IMR-90 (cell line): ENCODE measurements around the gene TAC4. TPM values are rescaled to one million over a fixed set of nuclear protein-coding genes. Genes with fewer than 3 reads are reported as not detected.
A peak's percentile ranks its signal among the peaks of the same experiment; 100 is the strongest.

Source experiments
- ATAC-seq: fragments of 200-7000 bp; cut with Tn5 transposase; 2 replicates; pipeline ENCODE4 v1.9.1; 2020; ENCODE audit warnings: low read depth, mild to moderate bottlenecking, moderate library complexity
- BruUV-seq: library from RNA; stranded (reverse); fragments of 400-500 nt; replicated peaks from 2 replicates; lab custom pipeline; 2021; lab: Mats Ljungman, UMichigan
- CTCF ChIA-PET: fragments of 300-600 bp; formaldehyde crosslinking; extraction: SDS; loops from one replicate; lab custom pipeline; 2021; ENCODE audit warnings: antibody characterized with exemption; lab: Yijun Ruan, JAX
- POLR2A ChIA-PET: fragments of 300-600 bp; sonication (Branson Sonifier 250); formaldehyde crosslinking; loops from one replicate; lab custom pipeline; 2022; ENCODE audit warnings: antibody characterized with exemption; ENCODE audit not compliant: unreplicated experiment; lab: Charles Lee
- DNase-seq: peaks from one replicate; pipeline ENCODE4 v3.0.0; 2013
- H2AFZ ChIP-seq: replicated peaks from 2 replicates; pipeline ENCODE3; 2013; ENCODE audit warnings: low read length, mild to moderate bottlenecking; ENCODE audit not compliant: poor library complexity
- H2AK5ac ChIP-seq: 2 replicates; pipeline ENCODE4 v1.6.1; 2013; ENCODE audit warnings: low read depth, low read length, inconsistent platforms
- H2AK9ac ChIP-seq: replicated peaks from 2 replicates; pipeline ENCODE3; 2013; ENCODE audit warnings: mild to moderate bottlenecking, low read depth, low read length, moderate library complexity; ENCODE audit not compliant: poor library complexity
- H2BK120ac ChIP-seq: 2 replicates; pipeline ENCODE4 v1.6.1; 2013; ENCODE audit warnings: low read depth, low read length, inconsistent platforms
- H2BK15ac ChIP-seq: 3 replicates; pipeline ENCODE4 v1.6.1; 2013; ENCODE audit warnings: low read depth, low read length, inconsistent platforms
- H2BK20ac ChIP-seq: 2 replicates; pipeline ENCODE4 v1.6.1; 2013; ENCODE audit warnings: low read depth, mild to moderate bottlenecking, inconsistent platforms, low read length, moderate library complexity
- H2BK5ac ChIP-seq: 2 replicates; pipeline ENCODE4 v1.6.1; 2013; ENCODE audit warnings: mild to moderate bottlenecking, low read depth, low read length, inconsistent platforms; ENCODE audit not compliant: poor library complexity, severe bottlenecking
- H3K14ac ChIP-seq: replicated peaks from 2 replicates; pipeline ENCODE4 v1.6.1; 2013; ENCODE audit warnings: low read depth, low read length, inconsistent platforms
- H3K18ac ChIP-seq: 2 replicates; pipeline ENCODE4 v1.6.1; 2013; ENCODE audit warnings: low read depth, low read length, control low read depth
- H3K23ac ChIP-seq: 2 replicates; pipeline ENCODE4 v1.6.1; 2013; ENCODE audit warnings: low read depth, low read length, inconsistent platforms
- H3K27ac ChIP-seq: 2 replicates; pipeline ENCODE4 v1.5.1; 2013; ENCODE audit warnings: mild to moderate bottlenecking, control low read depth, low read length; ENCODE audit not compliant: insufficient read depth
- H3K27me3 ChIP-seq: 2 replicates; pipeline ENCODE4 v1.6.1; 2013; ENCODE audit warnings: low read length; ENCODE audit not compliant: control insufficient read depth, insufficient read depth
- H3K36me3 ChIP-seq: 2 replicates; pipeline ENCODE4 v1.6.1; 2013; ENCODE audit warnings: low read length, mixed read lengths; ENCODE audit not compliant: control insufficient read depth, insufficient read depth
- H3K4ac ChIP-seq: 2 replicates; pipeline ENCODE4 v1.6.1; 2013; ENCODE audit warnings: low read depth, low read length, inconsistent platforms
- H3K4me1 ChIP-seq: 2 replicates; pipeline ENCODE4 v1.6.1; 2013; ENCODE audit warnings: low read length, mixed read lengths; ENCODE audit not compliant: control insufficient read depth, insufficient read depth
- H3K4me2 ChIP-seq: 2 replicates; pipeline ENCODE4 v1.6.1; 2013; ENCODE audit warnings: low read depth, mild to moderate bottlenecking, control low read depth, low read length, moderate library complexity
- H3K4me3 ChIP-seq: 2 replicates; pipeline ENCODE4 v1.5.1; 2013; ENCODE audit warnings: low read depth, mild to moderate bottlenecking, control low read depth, low read length, moderate library complexity; ENCODE audit not compliant: insufficient read depth
- H3K56ac ChIP-seq: 2 replicates; pipeline ENCODE4 v1.6.1; 2013; ENCODE audit warnings: low read length, inconsistent platforms; ENCODE audit not compliant: insufficient read depth; ENCODE audit errors: extremely low read depth
- H3K79me1 ChIP-seq, 2 experiments: 2 replicates each; pipeline ENCODE4 v1.6.1; 2013; ENCODE audit warnings: low read length in 2 of 2, inconsistent platforms in 1 of 2, low read depth in 1 of 2
- H3K9ac ChIP-seq: 2 replicates; pipeline ENCODE4 v1.6.1; 2013; ENCODE audit warnings: low read depth, low read length, control low read depth
- H3K9me1 ChIP-seq: 2 replicates; pipeline ENCODE4 v1.6.1; 2013; ENCODE audit warnings: low read length, inconsistent platforms; ENCODE audit not compliant: insufficient read depth
- H3K9me3 ChIP-seq: 2 replicates; pipeline ENCODE4 v1.6.1; 2013; ENCODE audit warnings: low read length; ENCODE audit not compliant: control insufficient read depth, insufficient read depth
- H4K20me1 ChIP-seq: 2 replicates; pipeline ENCODE4 v1.6.1; 2013; ENCODE audit warnings: low read length, inconsistent platforms; ENCODE audit not compliant: insufficient read depth
- H4K5ac ChIP-seq: 2 replicates; pipeline ENCODE4 v1.6.1; 2013; ENCODE audit warnings: mild to moderate bottlenecking, low read depth, low read length, control low read depth
- H4K8ac ChIP-seq, 2 experiments: 2 replicates each; pipeline ENCODE4 v1.6.1; 2013; ENCODE audit warnings: low read depth in 2 of 2, low read length in 2 of 2, control low read depth in 1 of 2, inconsistent platforms in 1 of 2
- H4K91ac ChIP-seq: 2 replicates; pipeline ENCODE4 v1.6.1; 2013; ENCODE audit warnings: low read depth, low read length, inconsistent platforms; ENCODE audit not compliant: insufficient read depth
- BHLHE40 ChIP-seq: fragments of 150-350 bp; IDR thresholded peaks from 2 replicates; pipeline ENCODE4 v1.6.1; 2016; ENCODE audit warnings: mild to moderate bottlenecking, low read depth, low read length
- CEBPB ChIP-seq: IDR thresholded peaks from 2 replicates; pipeline ENCODE4 v1.6.1; 2012; ENCODE audit warnings: low read depth, low read length, improper control_type of control experiment
- CHD1 ChIP-seq: IDR thresholded peaks from 2 replicates; pipeline ENCODE4 v1.6.1; 2012; ENCODE audit warnings: low read depth, low read length, improper control_type of control experiment
- CTCF ChIP-seq: conservative IDR thresholded peaks from 2 replicates; pipeline ENCODE4 v1.5.1; 2012; ENCODE audit warnings: mild to moderate bottlenecking, low read depth, low read length, improper control_type of control experiment
- ELK1 ChIP-seq: fragments of 150-350 bp; IDR thresholded peaks from 2 replicates; pipeline ENCODE4 v1.6.1; 2016; ENCODE audit warnings: low read depth, mild to moderate bottlenecking, low read length, moderate library complexity, borderline replicate concordance
- MAFK ChIP-seq: IDR thresholded peaks from 2 replicates; pipeline ENCODE4 v1.6.1; 2012; ENCODE audit warnings: low read depth, low read length, improper control_type of control experiment
- MAZ ChIP-seq: IDR thresholded peaks from 2 replicates; pipeline ENCODE4 v1.6.1; 2012; ENCODE audit warnings: low read depth, mild to moderate bottlenecking, low read length, improper control_type of control experiment, moderate library complexity, borderline replicate concordance
- MXI1 ChIP-seq: IDR thresholded peaks from 2 replicates; pipeline ENCODE4 v1.6.1; 2012; ENCODE audit warnings: low read depth, mild to moderate bottlenecking, low read length, moderate library complexity, borderline replicate concordance
- NFE2L2 ChIP-seq: fragments of 150-350 bp; IDR thresholded peaks from 2 replicates; pipeline ENCODE4 v1.6.1; 2016; ENCODE audit warnings: low read depth, mild to moderate bottlenecking, low read length
- POLR2A ChIP-seq: IDR thresholded peaks from 2 replicates; pipeline ENCODE4 v1.6.1; 2012; ENCODE audit warnings: mild to moderate bottlenecking, low read depth, low read length
- RCOR1 ChIP-seq: IDR thresholded peaks from 2 replicates; pipeline ENCODE4 v1.6.1; 2012; ENCODE audit warnings: mild to moderate bottlenecking, low read length, improper control_type of control experiment; ENCODE audit not compliant: insufficient replicate concordance
- SMC3 ChIP-seq: fragments of 150-350 bp; IDR thresholded peaks from 2 replicates; pipeline ENCODE4 v1.6.1; 2016; ENCODE audit warnings: low read depth, mild to moderate bottlenecking, antibody characterized with exemption, low read length, moderate library complexity
- USF2 ChIP-seq: fragments of 150-350 bp; IDR thresholded peaks from 2 replicates; pipeline ENCODE4 v1.6.1; 2017; ENCODE audit warnings: mild to moderate bottlenecking, antibody characterized with exemption, low read length, low read depth
- WGBS, 2 experiments: methylation state at CpG; one replicate each; pipeline versions ENCODE4 v1.1.5 to v1.1.7; 2013; ENCODE audit warnings: missing lambda C conversion rate in 2 of 2; ENCODE audit not compliant: insufficient read length in 1 of 2; ENCODE audit errors: extremely low coverage in 2 of 2; 5-methylcytosine and 5-hydroxymethylcytosine counted together
- dilution Hi-C: fragments of 300-500 bp; cut with HindIII; formaldehyde crosslinking; loops from one replicate; pipeline ENCODE4 v1.14.3; 2018; ENCODE audit warnings: low sequenced_read_pairs; ENCODE audit not compliant: unreplicated experiment
- in situ Hi-C: fragments of 300-500 bp; cut with MboI; formaldehyde crosslinking; loops from 3 replicates; pipeline ENCODE4 v1.14.3; 2019; ENCODE audit warnings: low sequenced_read_pairs, inconsistent platforms, mixed read lengths
- intact Hi-C: fragments of 100-400 bp; cut with micrococcal nuclease; formaldehyde crosslinking; loops from 2 replicates; pipeline ENCODE4 v1.10.0; 2022
- polyA plus RNA-seq, 3 experiments: library from polyadenylated mRNA; depleted of rRNA; stranded (reverse); fragments of >200 nt; gene quantifications; 2 replicates each; pipeline ENCODE4 v1.2.3, GENCODE V29; 2012; ENCODE audit warnings: low replicate concordance in 1 of 3
- total RNA-seq: library from RNA; depleted of rRNA; stranded (reverse); fragments of >200 nt; gene quantifications from 2 replicates; pipeline ENCODE4 v1.2.3, GENCODE V29; 2012

The TAC4 gene
- total and polyA plus RNA-seq, 2 of the 4 experiments (the other 2 are of a cell fraction), result not detected

- intact Hi-C loops, result no loop called here
- H2AK5ac ChIP-seq, result no peak overlapping the region
- H2BK15ac ChIP-seq, result no peak overlapping the region
- H3K4me2 ChIP-seq, result peak overlapping the region; percentile 36; the same call in 1 of the 2 replicates
- no peak overlapping the region for H4K8ac ChIP-seq
- no peak overlapping the region for H2AFZ ChIP-seq
- peaks cover 41% of the 10 kb centered on the region for H3K36me3 ChIP-seq
- peaks cover 7% of the 10 kb centered on the region; the same call in 1 of the 2 replicates for H4K20me1 ChIP-seq
- no peak overlapping the region for H3K14ac ChIP-seq
- H3K18ac ChIP-seq, result no peak overlapping the region; the same call in 1 of the 2 replicates
- H3K27ac ChIP-seq, result no peak overlapping the region
- ATAC-seq (peak; percentile 84), DNase-seq (peak; percentile 91)
- H2BK5ac ChIP-seq, result peak overlapping the region; percentile 39
- no peak overlapping the region for H4K91ac ChIP-seq
- H3K56ac ChIP-seq, result no peak overlapping the region
- H2AK9ac ChIP-seq, result no peak overlapping the region
- no peak overlapping the region for H3K9ac ChIP-seq
- H4K5ac ChIP-seq, result no peak overlapping the region; the same call in 1 of the 2 replicates
- no peak overlapping the region for H2BK20ac ChIP-seq
- in situ Hi-C loops, result no loop called here
- BruUV-seq, result no TSS peak
- WGBS, 2 experiments, result no CpG with 5 or more reads among the region's 2 CpGs
- H3K4me1 ChIP-seq, result peaks cover 7% of the 10 kb centered on the region
- TF ChIP-seq CEBPB (no peak), MXI1 (peak; percentile 87; the same call in 1 of the 2 replicates), MAZ (no peak), CHD1 (no peak), USF2 (no peak), NFE2L2 (peak; percentile 71; the same call in 1 of the 2 replicates), ELK1 (no peak), BHLHE40 (no peak), POLR2A (no peak), RCOR1 (no peak), CTCF (no peak), MAFK (peak; percentile 84), SMC3 (no peak)
- H3K27me3 ChIP-seq, result no peaks in the 10 kb centered on the region
- H3K4ac ChIP-seq, result no peak overlapping the region
- peaks cover 0 to 30% of the 10 kb centered on the region in 2 experiments; a peak in 2 of 4 replicates for H3K79me1 ChIP-seq
- ChIA-PET POLR2A (no interaction called here), CTCF (interaction anchor here (1.0 kb wide), 1 partner anchor 416 kb away, joined by 3 read pairs; no protein-coding TSS in a partner anchor)
- no peak overlapping the region for H3K4me3 ChIP-seq
- no peak overlapping the region for H3K23ac ChIP-seq
- no peak overlapping the region for H2BK120ac ChIP-seq
- dilution Hi-C loops, result no loop called here
- no peaks in the 10 kb centered on the region for H3K9me3 ChIP-seq
- peaks cover 5% of the 10 kb centered on the region for H3K9me1 ChIP-seq
Observed at GRCh38 chr17:49823614-49824013, 24.3 kb downstream of the TAC4 start.
